Tibial nerve (tissue), 4 donors: ENCODE data around the gene SFMBT1. TPM values are rescaled to one million over a fixed set of nuclear protein-coding genes. Genes with fewer than 3 reads are reported as not detected.
A peak's percentile ranks its signal among the peaks of the same experiment; 100 is the strongest.

ENCODE experiments used
- DNase-seq, 2 donors: peaks; one replicate each; pipeline ENCODE4 v3.0.0-alpha.2; 2019; ENCODE audit warnings: low spot score in 2 of 2
- H3K27ac ChIP-seq, 4 donors: fragments of 200-600 bp; sonication (generic) in 3 of 4; one replicate each; pipeline ENCODE4 v1.5.1; 2017 to 2019; ENCODE audit warnings: mild to moderate bottlenecking in 1 of 4
- H3K27me3 ChIP-seq, 2 donors: fragments of 200-600 bp; sonication (generic) in 1 of 2; one replicate each; pipeline versions ENCODE4 v1.5.1 to v1.6.0; 2017 to 2019
- H3K36me3 ChIP-seq, 3 donors: fragments of 200-600 bp; sonication (generic); one replicate each; pipeline ENCODE4 v1.5.1; 2018 to 2019
- H3K4me1 ChIP-seq, 4 donors: fragments of 200-600 bp; sonication (generic) in 3 of 4; one replicate each; pipeline ENCODE4 v1.5.1; 2017 to 2019
- H3K4me3 ChIP-seq, 4 donors: fragments of 200-600 bp; sonication (generic) in 3 of 4; one replicate each; pipeline ENCODE4 v1.5.1; 2017 to 2019; ENCODE audit warnings: mild to moderate bottlenecking in 1 of 4, moderate library complexity in 1 of 4
- H3K9me3 ChIP-seq, 4 donors: fragments of 200-600 bp; sonication (generic) in 3 of 4; one replicate each; pipeline ENCODE4 v1.5.1; 2017 to 2019
- EP300 ChIP-seq, 2 donors: sonication (generic); formaldehyde crosslinking; IDR thresholded peaks; one replicate each; pipeline ENCODE4 v1.6.1; 2017; ENCODE audit warnings: antibody characterized with exemption in 2 of 2, mild to moderate bottlenecking in 1 of 2
- POLR2A ChIP-seq, 2 donors: fragments of 450-650 bp; IDR thresholded peaks; one replicate each; pipeline ENCODE4 v1.6.1; 2017; ENCODE audit warnings: antibody characterized with exemption in 2 of 2, mild to moderate bottlenecking in 2 of 2, moderate library complexity in 2 of 2
- WGBS, 2 donors: methylation state at CpG; one replicate each; pipeline ENCODE4 v1.1.5; 2018; 5-methylcytosine and 5-hydroxymethylcytosine counted together
- total RNA-seq, 4 donors: library from RNA; depleted of rRNA; stranded (reverse); fragments of >200 nt; gene quantifications; one replicate each; pipeline ENCODE4 v1.1.0, GENCODE V29; 2016
- TF ChIP-seq, protein P1 (sequence below), 5 experiments: fragments of 200-600 bp in 3 of 5; fragments of 450-650 bp in 2 of 5; sonication (generic) in 3 of 5; IDR thresholded peaks; one replicate each; pipeline ENCODE4 v1.5.1; 2016 to 2019; ENCODE audit warnings: antibody characterized with exemption in 5 of 5, mild to moderate bottlenecking in 3 of 5, moderate library complexity in 2 of 5

Gene SFMBT1
- total RNA-seq, 4 donors from 2014 or later, result 15.5 to 31.2 (median 18.2) TPM

DNA sequence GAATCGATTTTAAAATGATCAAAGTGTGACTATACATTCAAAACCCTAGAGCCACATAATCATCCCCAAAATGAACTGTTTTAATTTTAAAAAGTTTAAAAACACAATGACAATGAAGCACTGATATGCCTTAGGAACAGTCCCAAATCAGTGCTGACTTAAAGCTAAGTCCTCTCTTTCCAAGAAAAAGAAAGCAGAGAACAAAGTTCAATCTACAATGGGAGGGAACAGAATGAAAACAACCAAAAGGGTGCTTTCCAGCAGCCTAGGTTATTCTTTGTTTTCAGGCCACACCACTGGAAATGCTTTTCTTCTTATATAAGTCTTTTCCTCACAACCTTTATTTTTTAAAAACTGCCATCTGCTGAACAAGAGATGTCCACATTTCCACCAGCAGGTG, 141.3 kb downstream of the SFMBT1 start:
- 89 to 90% methylated on average over 1 of the region's 1 CpG for WGBS, 2 donors
- no peaks in the 10 kb centered on the region for H3K4me1 ChIP-seq
- peaks cover 0 to 49% (median 0%) of the 10 kb centered on the region in 3 donors for H3K36me3 ChIP-seq
- no peaks in the 10 kb centered on the region for H3K9me3 ChIP-seq
- no peak for DNase-seq
- no peak overlapping the region for H3K27ac ChIP-seq
- TF ChIP-seq, protein P1, sequence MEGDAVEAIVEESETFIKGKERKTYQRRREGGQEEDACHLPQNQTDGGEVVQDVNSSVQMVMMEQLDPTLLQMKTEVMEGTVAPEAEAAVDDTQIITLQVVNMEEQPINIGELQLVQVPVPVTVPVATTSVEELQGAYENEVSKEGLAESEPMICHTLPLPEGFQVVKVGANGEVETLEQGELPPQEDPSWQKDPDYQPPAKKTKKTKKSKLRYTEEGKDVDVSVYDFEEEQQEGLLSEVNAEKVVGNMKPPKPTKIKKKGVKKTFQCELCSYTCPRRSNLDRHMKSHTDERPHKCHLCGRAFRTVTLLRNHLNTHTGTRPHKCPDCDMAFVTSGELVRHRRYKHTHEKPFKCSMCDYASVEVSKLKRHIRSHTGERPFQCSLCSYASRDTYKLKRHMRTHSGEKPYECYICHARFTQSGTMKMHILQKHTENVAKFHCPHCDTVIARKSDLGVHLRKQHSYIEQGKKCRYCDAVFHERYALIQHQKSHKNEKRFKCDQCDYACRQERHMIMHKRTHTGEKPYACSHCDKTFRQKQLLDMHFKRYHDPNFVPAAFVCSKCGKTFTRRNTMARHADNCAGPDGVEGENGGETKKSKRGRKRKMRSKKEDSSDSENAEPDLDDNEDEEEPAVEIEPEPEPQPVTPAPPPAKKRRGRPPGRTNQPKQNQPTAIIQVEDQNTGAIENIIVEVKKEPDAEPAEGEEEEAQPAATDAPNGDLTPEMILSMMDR (IDR thresholded peaks at IDR 0.05), result no peak
- TF ChIP-seq POLR2A (IDR thresholded peaks at IDR 0.05), result no peak
- TF ChIP-seq EP300 (IDR thresholded peaks at IDR 0.05), result no peak
- no peaks in the 10 kb centered on the region for H3K27me3 ChIP-seq
- H3K4me3 ChIP-seq, result no peak overlapping the region

DNA sequence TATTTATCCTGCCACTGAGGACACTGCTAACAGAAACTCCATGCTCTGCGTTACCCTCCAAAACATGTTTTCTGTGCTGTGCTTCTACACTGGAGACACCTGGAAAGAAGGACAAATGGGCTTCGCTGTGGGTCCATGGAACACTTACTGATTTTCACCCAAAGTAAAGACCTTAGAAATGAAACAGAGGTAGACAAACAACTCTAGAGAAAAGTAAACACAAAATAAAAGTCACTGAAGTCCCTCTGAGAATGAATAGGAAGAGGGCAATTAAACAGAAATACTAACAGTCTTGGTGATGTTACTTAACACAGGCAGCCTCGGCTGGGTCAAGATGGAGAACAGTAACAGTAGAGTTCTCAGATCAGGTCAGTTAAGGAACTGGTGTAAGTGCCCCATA, 141.9 kb downstream of the SFMBT1 start:
- Histone ChIP-seq H3K9me3 (no peaks in the 10 kb centered on the region), H3K27ac (no peak overlapping the region), H3K4me3 (no peak overlapping the region), H3K36me3 (peaks cover 0 to 47% (median 0%) of the 10 kb centered on the region in 3 donors), H3K4me1 (no peaks in the 10 kb centered on the region), H3K27me3 (no peaks in the 10 kb centered on the region)
- no peak for DNase-seq
- 85 to 93% methylated on average over 3 of the region's 3 CpGs for WGBS, 2 donors
- TF ChIP-seq EP300 (IDR thresholded peaks at IDR 0.05), result no peak
- TF ChIP-seq POLR2A (IDR thresholded peaks at IDR 0.05), result no peak
- TF ChIP-seq, protein P1 (IDR thresholded peaks at IDR 0.05), result no peak

DNA sequence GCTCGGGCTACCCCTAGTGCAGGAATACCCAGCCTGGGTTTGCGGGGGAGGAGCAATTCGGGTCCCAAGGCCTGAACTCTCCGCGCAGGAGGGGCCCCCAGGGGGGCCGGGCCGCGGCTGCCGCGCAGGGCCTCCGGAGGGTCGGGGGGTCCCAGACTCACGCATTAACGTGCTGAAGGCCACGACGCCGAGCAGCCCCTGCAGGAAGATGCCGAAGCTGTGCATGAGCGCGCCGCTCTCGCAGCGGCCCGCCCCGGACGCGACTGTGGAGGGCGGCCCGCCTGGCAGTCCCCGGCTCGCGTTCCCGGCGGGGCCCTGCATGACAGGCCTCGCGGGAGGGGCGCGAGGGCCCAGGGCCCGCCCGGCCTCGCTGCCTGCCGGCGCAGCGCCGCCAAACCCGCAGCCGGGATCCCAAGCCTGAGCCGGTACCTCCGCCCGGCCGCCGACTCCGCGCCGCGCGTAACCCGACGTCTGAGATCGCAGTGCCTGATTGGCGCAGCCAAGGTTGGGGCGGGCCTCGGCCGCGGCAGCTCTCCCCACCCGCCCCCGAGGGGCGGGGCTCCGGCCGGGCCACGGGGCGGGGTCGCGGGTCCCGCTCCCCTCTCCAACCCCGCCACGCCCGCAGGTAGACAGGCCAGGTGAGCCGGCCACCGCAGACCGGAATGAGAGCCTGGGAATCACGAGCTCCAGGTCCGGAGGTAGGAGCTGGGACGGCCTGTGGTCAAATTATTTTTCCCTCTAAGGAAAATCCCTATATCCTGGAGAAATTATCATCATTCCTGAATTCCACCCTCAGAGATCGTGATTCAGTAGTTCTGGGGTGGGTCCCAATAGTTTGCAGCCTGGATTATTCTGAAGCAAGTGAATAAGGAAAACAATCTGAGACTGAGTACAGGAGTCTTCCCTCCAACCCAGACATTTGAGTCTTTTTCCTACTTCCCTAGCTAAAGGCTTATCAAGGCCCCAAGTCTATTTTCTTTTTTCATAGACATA, 148.4 kb downstream of the SFMBT1 start, which contains the start of gene STIMATE:
STIMATE (minus strand) TSS at position 419 of the 993 bp plus-strand sequence; CDS start at position 321, 98 bp downstream.
- peak; percentile 66 to 67 for DNase-seq
- TF ChIP-seq, protein P1 (IDR thresholded peaks at IDR 0.05), result peak in 1 of 5 experiments; percentile 17
- TF ChIP-seq POLR2A (IDR thresholded peaks at IDR 0.05) (peak; percentile 37 to 74), EP300 (IDR thresholded peaks at IDR 0.05) (peak in 1 of 2 donors; percentile 65)
- peak within 1 kb of the TSS; percentile 69 to 88 (median 82) for H3K4me3 ChIP-seq
- H3K27ac ChIP-seq, result peak within 1 kb of the TSS; percentile 53 to 85 (median 77)
- H3K36me3 ChIP-seq, result no peaks in the 10 kb centered on the region
- H3K27me3 ChIP-seq, result no peaks in the 10 kb centered on the region
- H3K4me1 ChIP-seq, result peaks cover 0 to 51% (median 34%) of the 10 kb centered on the region in 4 donors
- 0 to 2% methylated on average over 22 to 60 of the region's 85 CpGs for WGBS, 2 donors
- H3K9me3 ChIP-seq, result no peaks in the 10 kb centered on the region

DNA sequence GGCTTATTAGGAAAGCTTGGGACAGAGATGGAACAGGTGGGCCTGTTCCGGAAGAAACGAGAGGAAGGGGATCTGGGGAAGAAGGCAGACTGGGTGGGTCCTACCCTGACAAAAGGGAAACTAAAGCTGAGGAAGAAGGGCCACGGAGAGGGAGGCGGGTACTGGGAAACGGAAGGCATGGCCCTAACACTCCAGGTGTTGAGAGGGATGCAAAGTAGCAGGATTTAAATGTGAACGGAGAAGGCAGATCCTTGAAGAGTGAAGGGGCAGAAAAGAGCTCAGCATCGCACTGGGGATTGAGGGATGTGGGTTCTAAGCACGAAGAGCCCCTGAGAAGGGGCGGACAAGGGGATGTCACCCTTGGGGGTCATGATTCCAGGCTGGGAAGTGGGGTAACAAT, 149.3 kb downstream of the SFMBT1 start:
- Histone ChIP-seq H3K27me3 (no peaks in the 10 kb centered on the region), H3K36me3 (no peaks in the 10 kb centered on the region), H3K9me3 (no peaks in the 10 kb centered on the region), H3K4me1 (peaks cover 0 to 59% (median 42%) of the 10 kb centered on the region in 4 donors), H3K27ac (peak overlapping the region; percentile 53 to 85 (median 77)), H3K4me3 (peak overlapping the region; percentile 69 to 88 (median 82))
- DNase-seq, result no peak
- WGBS, 2 donors, result 4 to 6% methylated on average over 9 of the region's 9 CpGs
- TF ChIP-seq EP300 (IDR thresholded peaks at IDR 0.05), result no peak
- TF ChIP-seq, protein P1 (IDR thresholded peaks at IDR 0.05), result no peak
- no peak for TF ChIP-seq POLR2A (IDR thresholded peaks at IDR 0.05)

DNA sequence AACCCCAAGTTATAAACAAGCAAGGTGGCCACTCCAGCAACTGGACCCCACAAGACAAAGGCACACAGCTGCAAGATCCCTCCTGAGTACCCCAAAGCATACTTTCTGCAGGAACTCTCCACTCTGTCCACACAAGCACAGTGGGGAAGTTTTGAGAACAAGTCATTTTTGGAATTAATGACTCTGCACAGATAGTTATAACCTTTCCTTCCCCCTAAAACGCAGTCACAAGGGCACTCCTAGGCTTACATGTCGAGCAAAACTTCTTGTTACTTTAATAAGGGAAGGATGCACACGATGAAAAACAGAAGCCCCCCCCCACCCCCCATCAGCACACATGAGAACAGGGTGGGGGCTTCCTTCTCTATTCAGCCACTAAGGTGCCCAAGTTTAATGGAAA, 149.7 kb downstream of the SFMBT1 start:
- H3K4me3 ChIP-seq, result peak overlapping the region; percentile 69 to 88 (median 82)
- H3K4me1 ChIP-seq, result peaks cover 0 to 64% (median 47%) of the 10 kb centered on the region in 4 donors
- H3K27ac ChIP-seq, result peak overlapping the region; percentile 53 to 85 (median 77)
- 15 to 22% methylated on average over 3 of the region's 3 CpGs for WGBS, 2 donors
- H3K36me3 ChIP-seq, result no peaks in the 10 kb centered on the region
- H3K9me3 ChIP-seq, result no peaks in the 10 kb centered on the region
- DNase-seq, result no peak
- TF ChIP-seq, protein P1 (IDR thresholded peaks at IDR 0.05), result no peak
- TF ChIP-seq POLR2A (IDR thresholded peaks at IDR 0.05) (no peak), EP300 (IDR thresholded peaks at IDR 0.05) (no peak)
- no peaks in the 10 kb centered on the region for H3K27me3 ChIP-seq
